HepG2 (cell line): ENCODE results near the gene PDPK1. TPM values are rescaled to one million over a fixed set of nuclear protein-coding genes. Genes with fewer than 3 reads are reported as not detected.

ENCODE experiments used
- ATF7-NPFF ChIP-seq: sonication (generic); formaldehyde crosslinking; IDR thresholded peaks from 2 replicates; pipeline ENCODE4 v1.8.1; 2023; ENCODE audit warnings: mild to moderate bottlenecking, low read depth, missing genetic modification reagents, moderate library complexity
- FOSL2 ChIP-seq: sonication (generic); formaldehyde crosslinking; IDR thresholded peaks from 2 replicates; pipeline ENCODE4 v1.4.0; 2020; ENCODE audit warnings: missing genetic modification reagents
- KDM5B ChIP-seq: sonication (generic); formaldehyde crosslinking; IDR thresholded peaks from 2 replicates; pipeline ENCODE4 v1.4.0; 2020; ENCODE audit warnings: missing genetic modification reagents, mild to moderate bottlenecking, borderline replicate concordance
- POLR2AphosphoS5 ChIP-seq: IDR thresholded peaks from 2 replicates; pipeline ENCODE4 v1.6.1; 2012; ENCODE audit warnings: low read depth, low read length
- PPARG ChIP-seq: conservative IDR thresholded peaks from 2 replicates; pipeline ENCODE4 v1.6.1; 2016; ENCODE audit warnings: missing biosample characterization, missing genetic modification reagents
- RXRA ChIP-seq: sonication (generic); formaldehyde crosslinking; IDR thresholded peaks from 2 replicates; pipeline ENCODE4 v1.5.1; 2020; ENCODE audit warnings: missing genetic modification reagents
- SOX6 ChIP-seq, 2 experiments: fragments of 450-650 bp in 1 of 2; sonication (generic) in 1 of 2; formaldehyde crosslinking in 1 of 2; IDR thresholded peaks; 2 replicates each; pipeline versions ENCODE4 v1.4.0 to v1.6.1; 2017 to 2020; ENCODE audit warnings: antibody characterized with exemption in 1 of 2, mild to moderate bottlenecking in 1 of 2, missing genetic modification reagents in 1 of 2
- SP4 ChIP-seq: sonication (generic); formaldehyde crosslinking; IDR thresholded peaks from 2 replicates; pipeline ENCODE4 v1.8.1; 2023; ENCODE audit warnings: mild to moderate bottlenecking, missing genetic modification reagents
- TGIF2 ChIP-seq: IDR thresholded peaks from 2 replicates; pipeline ENCODE4 v1.6.1; 2016; ENCODE audit warnings: control low read depth, missing compliant biosample characterization
- ZFP91 ChIP-seq: sonication (generic); formaldehyde crosslinking; IDR thresholded peaks from 2 replicates; pipeline ENCODE4 v1.9.0; 2022; ENCODE audit warnings: missing genetic modification reagents, mild to moderate bottlenecking, borderline replicate concordance
- ZMYM3 ChIP-seq: sonication (generic); formaldehyde crosslinking; IDR thresholded peaks from 2 replicates; pipeline ENCODE4 v1.5.1; 2020; ENCODE audit warnings: mild to moderate bottlenecking, missing genetic modification reagents
- ZNF605 ChIP-seq: sonication (generic); formaldehyde crosslinking; IDR thresholded peaks from 2 replicates; pipeline ENCODE4 v1.8.0; 2022; ENCODE audit warnings: mild to moderate bottlenecking, missing genetic modification reagents
- ZNF607 ChIP-seq: sonication (generic); formaldehyde crosslinking; IDR thresholded peaks from 2 replicates; pipeline ENCODE4 v1.5.1; 2020; ENCODE audit warnings: missing genetic modification reagents, mild to moderate bottlenecking, borderline replicate concordance
- ZNF609 ChIP-seq: sonication (generic); formaldehyde crosslinking; IDR thresholded peaks from 2 replicates; pipeline ENCODE4 v1.4.0; 2020; ENCODE audit warnings: mild to moderate bottlenecking, missing genetic modification reagents, borderline replicate concordance
- ZNF770 ChIP-seq: sonication (generic); formaldehyde crosslinking; IDR thresholded peaks from 2 replicates; pipeline ENCODE4 v1.5.0; 2020; ENCODE audit warnings: mild to moderate bottlenecking, missing genetic modification reagents
- ZNF792 ChIP-seq: IDR thresholded peaks from 2 replicates; pipeline ENCODE4 v1.6.1; 2016
- ZNF850 ChIP-seq: sonication (generic); formaldehyde crosslinking; conservative IDR thresholded peaks from 2 replicates; pipeline ENCODE4 v1.9.0; 2021; ENCODE audit warnings: mild to moderate bottlenecking, missing genetic modification reagents
- polyA plus RNA-seq, 8 experiments: library from polyadenylated mRNA; depleted of rRNA in 3 of 8; stranded (reverse) in 7 of 8; unstranded in 1 of 8; fragments of >200 nt; fragmentation: Illumina TruSeq in 4 of 8; extraction: Trizol in 4 of 8; gene quantifications; 2 replicates each; pipeline versions ENCODE4 v1.2.1 to v1.2.3, GENCODE V29; 2011 to 2016; ENCODE audit warnings: low read depth in 4 of 8, missing spikeins in 1 of 8, mixed read lengths in 1 of 8; ENCODE audit not compliant: insufficient read depth in 1 of 8
- total RNA-seq, 5 experiments: library from RNA; depleted of rRNA; stranded (reverse); fragments of >200 nt; fragmentation: Illumina TruSeq; extraction: Trizol; gene quantifications; 2 replicates each; pipeline ENCODE4 v1.2.3, GENCODE V29; 2016; ENCODE audit warnings: low read depth in 1 of 5
- TF ChIP-seq, protein P1 (sequence below): sonication (generic); formaldehyde crosslinking; IDR thresholded peaks from 2 replicates; pipeline ENCODE4 v1.4.0; 2020; ENCODE audit warnings: mild to moderate bottlenecking, missing genetic modification reagents

Gene PDPK1
- total and polyA plus RNA-seq, 2 of the 13 experiments (the other 11 are each of a cell fraction or from before 2014, with no cell fraction given) = 59.6 to 129 TPM

- 0 out of 2 replicates have a peak, but pooled peaks have one; percentile 21 for TF ChIP-seq ZNF770 (CRISPR knock-in tag)
- no peak for TF ChIP-seq ZMYM3 (CRISPR knock-in tag)
- no peak for TF ChIP-seq SP4 (CRISPR knock-in tag)
- TF ChIP-seq ZNF609 (CRISPR knock-in tag) = 0 out of 2 replicates have a peak, but pooled peaks have one; percentile 20
- TF ChIP-seq KDM5B (CRISPR knock-in tag) = peak; percentile 24; the same call in 1 of the 2 replicates
- peak; percentile 27; the same call in 1 of the 2 replicates for TF ChIP-seq RXRA (CRISPR knock-in tag)
- no peak for TF ChIP-seq ZNF850 (CRISPR knock-in tag)
- TF ChIP-seq ATF7-NPFF (CRISPR knock-in tag) = 0 out of 2 replicates have a peak, but pooled peaks have one; percentile 36
- no peak for TF ChIP-seq ZNF607 (CRISPR knock-in tag)
- TF ChIP-seq PPARG (CRISPR knock-in tag) = no peak
- TF ChIP-seq ZNF605 (CRISPR knock-in tag) = peak; percentile 48; the same call in 1 of the 2 replicates
- TF ChIP-seq ZFP91 (CRISPR knock-in tag) = 0 out of 2 replicates have a peak, but pooled peaks have one; percentile 22
- no peak for TF ChIP-seq TGIF2
- TF ChIP-seq, protein P1, sequence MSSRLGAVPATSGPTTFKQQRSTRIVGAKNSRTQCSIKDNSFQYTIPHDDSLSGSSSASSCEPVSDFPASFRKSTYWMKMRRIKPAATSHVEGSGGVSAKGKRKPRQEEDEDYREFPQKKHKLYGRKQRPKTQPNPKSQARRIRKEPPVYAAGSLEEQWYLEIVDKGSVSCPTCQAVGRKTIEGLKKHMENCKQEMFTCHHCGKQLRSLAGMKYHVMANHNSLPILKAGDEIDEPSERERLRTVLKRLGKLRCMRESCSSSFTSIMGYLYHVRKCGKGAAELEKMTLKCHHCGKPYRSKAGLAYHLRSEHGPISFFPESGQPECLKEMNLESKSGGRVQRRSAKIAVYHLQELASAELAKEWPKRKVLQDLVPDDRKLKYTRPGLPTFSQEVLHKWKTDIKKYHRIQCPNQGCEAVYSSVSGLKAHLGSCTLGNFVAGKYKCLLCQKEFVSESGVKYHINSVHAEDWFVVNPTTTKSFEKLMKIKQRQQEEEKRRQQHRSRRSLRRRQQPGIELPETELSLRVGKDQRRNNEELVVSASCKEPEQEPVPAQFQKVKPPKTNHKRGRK = 0 out of 2 replicates have a peak, but pooled peaks have one; percentile 37
- no peak for TF ChIP-seq SOX6 (IDR thresholded peaks at IDR 0.05)
- TF ChIP-seq SOX6 (CRISPR knock-in tag; IDR thresholded peaks at IDR 0.05) = peak; percentile 36; the same call in 1 of the 2 replicates
- no peak; the same call in 1 of the 2 replicates for TF ChIP-seq ZNF792
- no peak for TF ChIP-seq FOSL2 (CRISPR knock-in tag)
- peak; percentile 31 for TF ChIP-seq POLR2AphosphoS5
Observed at GRCh38 chr16:2520784-2521531, 16.9 kb upstream of the PDPK1 start (continued).
